GM12891 (cell line): ENCODE results near the gene TBC1D20.

Source experiments
- DNase-seq: peaks from one replicate; pipeline ENCODE4 v3.0.0; 2011; ENCODE audit warnings: low spot score; ENCODE audit not compliant: insufficient read length
- FAIRE-seq: peaks from 2 replicates; lab custom pipeline; 2011; peaks lifted over from hg19 to GRCh38; lab: Jason Lieb, UNC
- PAX5 ChIP-seq: IDR thresholded peaks from 2 replicates; pipeline ENCODE4 v1.6.1; 2011; ENCODE audit warnings: low read length, moderate library complexity, mild to moderate bottlenecking; ENCODE audit not compliant: insufficient read depth, severe bottlenecking
- POLR2A ChIP-seq: IDR thresholded peaks from 2 replicates; pipeline ENCODE4 v1.6.1; 2011; ENCODE audit warnings: low read depth, low read length, control low read depth
- POLR2AphosphoS5 ChIP-seq: IDR thresholded peaks from 2 replicates; pipeline ENCODE4 v1.6.1; 2011; ENCODE audit warnings: low read depth, low read length, control low read depth
- POU2F2 ChIP-seq: IDR thresholded peaks from 2 replicates; pipeline ENCODE4 v1.6.1; 2011; ENCODE audit warnings: low read depth, mild to moderate bottlenecking, control low read depth, low read length, moderate library complexity
- SPI1 ChIP-seq: IDR thresholded peaks from 2 replicates; pipeline ENCODE4 v1.6.1; 2011; ENCODE audit warnings: low read depth, low read length, control low read depth
- TAF1 ChIP-seq: IDR thresholded peaks from 2 replicates; pipeline ENCODE4 v1.6.1; 2011; ENCODE audit warnings: low read depth, low read length, control low read depth

TBC1D20 gene

GRCh38 chr20:420721-421574 is 41.4 kb downstream of the TBC1D20 start:
- FAIRE-seq: peak; percentile 31
- peak; percentile 65 for DNase-seq
- TF ChIP-seq POU2F2 (no peak), POLR2A (no peak), POLR2AphosphoS5 (no peak), TAF1 (no peak), SPI1 (no peak), PAX5 (no peak)

- DNase-seq (no peak), FAIRE-seq (no peak)
- no peak for TF ChIP-seq POLR2AphosphoS5
- TF ChIP-seq SPI1: no peak
- TF ChIP-seq PAX5: no peak
- TF ChIP-seq POU2F2: no peak
Measured at GRCh38 chr20:420166-420620, 42.1 kb downstream of the TBC1D20 start.

- DNase-seq (no peak), FAIRE-seq (no peak)
- TF ChIP-seq POLR2A (no peak), TAF1 (no peak), POLR2AphosphoS5 (no peak), SPI1 (no peak), PAX5 (no peak), POU2F2 (no peak)
Measured at GRCh38 chr20:419556-420165, 42.7 kb downstream of the TBC1D20 start.

- TF ChIP-seq TAF1 (no peak), PAX5 (no peak), POLR2AphosphoS5 (no peak), SPI1 (no peak), POU2F2 (no peak), POLR2A (no peak)
- DNase-seq (no peak), FAIRE-seq (no peak)
Measured at GRCh38 chr20:418858-419365, 43.4 kb downstream of the TBC1D20 start.

GRCh38 chr20:417801-418342 is 44.5 kb downstream of the TBC1D20 start:
- no peak for DNase-seq
- no peak for FAIRE-seq
- TF ChIP-seq PAX5 (no peak), POU2F2 (no peak), POLR2A (no peak)

- FAIRE-seq (no peak), DNase-seq (no peak)
- no peak for TF ChIP-seq POLR2AphosphoS5
- TF ChIP-seq PAX5: no peak
Measured at GRCh38 chr20:416950-417800, 45.2 kb downstream of the TBC1D20 start.

- no peak for FAIRE-seq
- TF ChIP-seq PAX5 (no peak), POU2F2 (no peak)
Measured at GRCh38 chr20:415820-416322, 46.5 kb downstream of the TBC1D20 start.

GRCh38 chr20:414161-414560 is 48.2 kb downstream of the TBC1D20 start:
- TF ChIP-seq POU2F2: no peak
- no peak for TF ChIP-seq POLR2A
- no peak for TF ChIP-seq TAF1
- no peak for TF ChIP-seq SPI1
- TF ChIP-seq POLR2AphosphoS5: no peak
- no peak for TF ChIP-seq PAX5
- DNase-seq (no peak), FAIRE-seq (no peak)

More at GRCh38 chr20:415820-416322, 46.5 kb downstream of the TBC1D20 start:
- no peak for DNase-seq

GRCh38 chr20:412081-412480 is 50.3 kb downstream of the TBC1D20 start:
- TF ChIP-seq SPI1 (no peak), TAF1 (no peak), PAX5 (no peak), POU2F2 (no peak), POLR2AphosphoS5 (no peak), POLR2A (no peak)
- DNase-seq (no peak), FAIRE-seq (no peak)
